Keratinocyte (primary cell): ENCODE measurements around the gene SPATA31D1. TPM values are rescaled to one million over a fixed set of nuclear protein-coding genes. Genes with fewer than 3 reads are reported as not detected.

ENCODE experiments used
- DNase-seq: peaks from one replicate; pipeline ENCODE4 v3.0.0-alpha.2; 2011; ENCODE audit warnings: low read depth, missing footprints, low spot score
- FAIRE-seq: peaks from 2 replicates; lab custom pipeline; 2011; peaks lifted over from hg19 to GRCh38; lab: Jason Lieb, UNC
- H2AFZ ChIP-seq: 2 replicates; pipeline ENCODE4 v1.6.0; 2012; ENCODE audit warnings: low read length, control low read depth, inconsistent platforms; ENCODE audit not compliant: control insufficient read depth
- H3K27ac ChIP-seq: 2 replicates; pipeline ENCODE4 v1.5.1; 2011; ENCODE audit warnings: low read length; ENCODE audit not compliant: control insufficient read depth, insufficient read depth
- H3K27me3 ChIP-seq: 3 replicates; pipeline ENCODE4 v1.6.0; 2011; ENCODE audit warnings: low read length; ENCODE audit not compliant: control insufficient read depth, insufficient read depth; ENCODE audit errors: extremely low read depth
- H3K36me3 ChIP-seq, 2 experiments: 2 replicates in 1 of 2; 3 replicates in 1 of 2; pipeline ENCODE4 v1.5.1; 2011; ENCODE audit warnings: low read length in 2 of 2, mild to moderate bottlenecking in 1 of 2; ENCODE audit not compliant: control insufficient read depth in 2 of 2, insufficient read depth in 2 of 2; ENCODE audit errors: extremely low read depth in 1 of 2
- H3K4me1 ChIP-seq: 3 replicates; pipeline ENCODE4 v1.5.1; 2011; ENCODE audit warnings: low read length; ENCODE audit not compliant: control insufficient read depth, insufficient read depth; ENCODE audit errors: extremely low read depth
- H3K4me2 ChIP-seq: 3 replicates; pipeline ENCODE4 v1.6.0; 2011; ENCODE audit warnings: low read depth, low read length; ENCODE audit not compliant: control insufficient read depth, insufficient read depth; ENCODE audit errors: extremely low read depth
- H3K4me3 ChIP-seq, 3 experiments: fragments of 200-600 bp in 1 of 3; sonication (generic) in 1 of 3; 2 replicates in 2 of 3; 3 replicates in 1 of 3; pipeline ENCODE4 v1.5.1; 2011 to 2016; ENCODE audit warnings: low read length in 3 of 3, mild to moderate bottlenecking in 3 of 3, control low read depth in 2 of 3, inconsistent platforms in 1 of 3, low read depth in 1 of 3, mixed read lengths in 1 of 3, mixed run types in 1 of 3, moderate library complexity in 1 of 3; ENCODE audit not compliant: control insufficient read depth in 2 of 3, insufficient read depth in 2 of 3; ENCODE audit errors: extremely low read depth in 1 of 3
- H3K79me2 ChIP-seq: 2 replicates; pipeline ENCODE4 v1.6.0; 2012; ENCODE audit warnings: low read length; ENCODE audit not compliant: control insufficient read depth, insufficient read depth
- H3K9ac ChIP-seq: 3 replicates; pipeline ENCODE4 v1.6.0; 2011; ENCODE audit warnings: low read length; ENCODE audit not compliant: control insufficient read depth, insufficient read depth; ENCODE audit errors: extremely low read depth
- H3K9me1 ChIP-seq: 3 replicates; pipeline ENCODE4 v1.6.0; 2011; ENCODE audit warnings: low read length; ENCODE audit not compliant: control insufficient read depth, insufficient read depth; ENCODE audit errors: extremely low read depth
- H3K9me3 ChIP-seq: 2 replicates; pipeline ENCODE4 v1.5.1; 2012; ENCODE audit warnings: low read depth, low read length; ENCODE audit not compliant: control insufficient read depth
- H4K20me1 ChIP-seq: 3 replicates; pipeline ENCODE4 v1.6.0; 2011; ENCODE audit warnings: low read length; ENCODE audit not compliant: control insufficient read depth, insufficient read depth; ENCODE audit errors: extremely low read depth
- CTCF ChIP-seq, 3 experiments: IDR thresholded peaks in 1 of 3; conservative IDR thresholded peaks in 1 of 3; optimal IDR thresholded peaks in 1 of 3; 2 replicates in 2 of 3; 3 replicates in 1 of 3; pipeline versions ENCODE3 to v1.5.1; 2011; ENCODE audit warnings: low read length in 3 of 3, mild to moderate bottlenecking in 3 of 3, moderate library complexity in 2 of 3, control low read depth in 1 of 3, inconsistent platforms in 1 of 3; ENCODE audit not compliant: insufficient read depth in 2 of 3; ENCODE audit errors: extremely low read depth in 1 of 3
- EZH2 ChIP-seq: IDR thresholded peaks from one replicate; pipeline ENCODE4 v1.6.1; 2012; ENCODE audit warnings: inconsistent platforms, mild to moderate bottlenecking, low read length, moderate library complexity
- dilution Hi-C: fragments of 300-500 bp; cut with MboI; formaldehyde crosslinking; loops from one replicate; pipeline ENCODE4 v1.7.0; 2020; ENCODE audit warnings: low sequenced_read_pairs; ENCODE audit not compliant: extremely low pct_ligation_motif_present
- polyA plus RNA-seq, 5 experiments: library from polyadenylated mRNA; depleted of rRNA in 3 of 5; stranded (reverse) in 3 of 5; stranded (forward) in 1 of 5; unstranded in 1 of 5; fragments of >200 nt; gene quantifications; 1 replicate in 1 of 5; 2 replicates in 3 of 5; 3 replicates in 1 of 5; pipeline versions ENCODE4 v1.2.1 to v1.2.3, GENCODE V29; 2011 to 2012; ENCODE audit warnings: missing spikeins in 2 of 5, low read depth in 1 of 5, low replicate concordance in 1 of 5

The SPATA31D1 gene
- polyA plus RNA-seq, 1 donor (not counting 4 experiments of a cell fraction or from before 2014, with no cell fraction given): not detected

- Histone ChIP-seq H2AFZ (no peak overlapping the region), H3K79me2 (no peaks in the 10 kb centered on the region), H3K36me3 (no peaks in the 10 kb centered on the region), H3K9ac (no peak overlapping the region), H4K20me1 (no peaks in the 10 kb centered on the region), H3K4me3 (no peak overlapping the region), H3K4me2 (no peak overlapping the region), H3K27me3 (no peaks in the 10 kb centered on the region), H3K9me3 (no peaks in the 10 kb centered on the region), H3K4me1 (no peaks in the 10 kb centered on the region), H3K27ac (no peak overlapping the region), H3K9me1 (no peaks in the 10 kb centered on the region)
- DNase-seq (no peak), FAIRE-seq (no peak)
- dilution Hi-C loops: no loop called here
- no peak for TF ChIP-seq EZH2
- TF ChIP-seq CTCF (optimal IDR thresholded peaks at IDR 0.05 in 1 of 3, IDR thresholded peaks at IDR 0.05 in 1 of 3, conservative IDR thresholded peaks at IDR 0.05 in 1 of 3; ENCODE audit: extremely low read depth in 1 of 3, insufficient read depth in 2 of 3, low read length in 3 of 3): no peak
Observed at GRCh38 chr9:81974764-81975163, 13.8 kb upstream of the SPATA31D1 start.

GRCh38 chr9:81976351-81976750 lies 12.2 kb upstream of the SPATA31D1 start:
- DNase-seq: no peak
- no peak for FAIRE-seq
- H3K79me2 ChIP-seq: no peaks in the 10 kb centered on the region
- H3K36me3 ChIP-seq: no peaks in the 10 kb centered on the region
- H3K27me3 ChIP-seq: no peaks in the 10 kb centered on the region
- H3K27ac ChIP-seq: no peak overlapping the region
- no peaks in the 10 kb centered on the region for H3K4me1 ChIP-seq
- TF ChIP-seq CTCF (optimal IDR thresholded peaks at IDR 0.05 in 1 of 3, IDR thresholded peaks at IDR 0.05 in 1 of 3, conservative IDR thresholded peaks at IDR 0.05 in 1 of 3; ENCODE audit: extremely low read depth in 1 of 3, insufficient read depth in 2 of 3, low read length in 3 of 3) (no peak), EZH2 (no peak)
- H3K9me3 ChIP-seq: no peaks in the 10 kb centered on the region
- no peaks in the 10 kb centered on the region for H4K20me1 ChIP-seq
- no peak overlapping the region for H2AFZ ChIP-seq
- no peak overlapping the region for H3K9ac ChIP-seq
- dilution Hi-C loops: no loop called here
- no peak overlapping the region for H3K4me2 ChIP-seq
- no peaks in the 10 kb centered on the region for H3K9me1 ChIP-seq
- H3K4me3 ChIP-seq: no peak overlapping the region
